ENCODE data around the gene ELL.

The ELL gene

DNA sequence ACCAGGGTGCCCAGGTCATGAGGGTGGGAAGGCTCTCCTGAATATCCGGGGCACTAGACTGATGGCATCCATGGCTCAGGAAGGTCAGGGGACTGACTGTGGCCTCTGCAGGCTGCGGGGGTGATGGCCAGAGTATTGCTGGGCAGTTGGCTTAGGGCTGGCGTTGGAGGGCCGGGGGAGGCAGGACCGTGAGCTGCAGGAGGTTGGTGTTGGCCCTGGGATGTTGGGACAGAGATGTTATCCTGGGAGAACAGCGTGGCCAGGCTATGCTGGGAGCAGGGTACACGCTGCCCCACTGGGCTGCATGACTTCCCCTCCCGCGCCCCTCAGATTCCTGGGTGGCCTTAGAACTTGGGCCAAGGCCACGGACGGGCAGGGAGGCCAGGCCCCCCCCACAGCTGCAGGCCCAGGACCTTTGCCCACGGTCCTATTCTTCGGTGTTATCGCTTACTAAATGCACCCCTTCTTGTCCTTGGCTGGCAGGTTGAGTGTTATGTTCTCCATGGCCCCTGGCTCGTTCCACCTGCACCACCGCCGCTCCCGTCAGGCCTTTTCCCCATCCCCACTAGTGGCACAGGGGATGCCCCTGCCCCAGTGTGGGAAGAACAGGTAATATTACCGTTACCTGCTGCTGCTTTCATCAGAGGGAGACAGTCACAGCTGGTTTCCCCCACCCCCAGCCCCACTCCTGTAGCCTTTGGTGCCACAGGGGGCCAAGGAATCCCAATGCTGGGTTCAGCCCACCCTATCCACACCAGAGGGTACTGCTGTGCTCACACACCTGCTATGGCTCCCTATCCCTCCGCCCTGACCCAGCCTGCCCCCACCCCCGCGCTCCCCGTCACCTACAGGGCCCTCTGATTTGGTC is 80.7 kb downstream of the ELL start:
- no peak for DNase-seq (ENCODE audit: low spot score)
- Mint-ChIP-seq H3K36me3 (ENCODE audit: low read depth) (peaks cover 18% of the 10 kb centered on the region), H3K27ac (peak overlapping the region; percentile 87), H3K4me1 (ENCODE audit: low read depth) (peaks cover 18% of the 10 kb centered on the region), H3K9me3 (peaks cover 5% of the 10 kb centered on the region), H3K4me3 (no peak overlapping the region), H3K27me3 (ENCODE audit: low read depth) (no peaks in the 10 kb centered on the region)

DNA sequence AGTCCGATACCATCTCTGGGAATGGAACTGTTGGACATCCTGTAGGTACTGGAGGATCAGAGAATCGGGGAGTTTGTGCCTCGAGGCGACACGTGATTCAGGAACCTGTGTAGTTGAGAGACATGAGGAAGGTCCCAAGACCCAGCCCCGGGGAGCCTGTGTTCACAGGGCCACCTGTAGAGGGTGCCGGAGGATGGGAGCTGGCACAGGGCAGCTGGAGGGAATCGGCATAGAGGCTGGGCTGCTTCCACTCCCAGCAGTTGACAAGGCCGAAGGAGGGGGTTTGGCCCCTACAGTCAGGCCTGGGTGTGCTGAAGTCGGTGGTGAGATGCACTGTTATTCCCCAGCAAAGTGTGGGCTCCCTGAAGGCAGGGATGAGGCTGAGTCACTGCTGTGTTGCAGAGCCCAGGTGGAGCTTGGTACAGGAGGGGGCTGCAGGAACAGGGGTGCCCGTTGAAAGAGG is 81.4 kb downstream of the ELL start:
- H3K4me1 Mint-ChIP-seq (ENCODE audit: low read depth) = peaks cover 18% of the 10 kb centered on the region
- H3K27me3 Mint-ChIP-seq (ENCODE audit: low read depth) = no peaks in the 10 kb centered on the region
- DNase-seq (ENCODE audit: low spot score) = no peak
- no peak overlapping the region for H3K4me3 Mint-ChIP-seq
- peaks cover 5% of the 10 kb centered on the region for H3K9me3 Mint-ChIP-seq
- peak overlapping the region; percentile 49 for H3K27ac Mint-ChIP-seq
- peaks cover 18% of the 10 kb centered on the region for H3K36me3 Mint-ChIP-seq (ENCODE audit: low read depth)

DNA sequence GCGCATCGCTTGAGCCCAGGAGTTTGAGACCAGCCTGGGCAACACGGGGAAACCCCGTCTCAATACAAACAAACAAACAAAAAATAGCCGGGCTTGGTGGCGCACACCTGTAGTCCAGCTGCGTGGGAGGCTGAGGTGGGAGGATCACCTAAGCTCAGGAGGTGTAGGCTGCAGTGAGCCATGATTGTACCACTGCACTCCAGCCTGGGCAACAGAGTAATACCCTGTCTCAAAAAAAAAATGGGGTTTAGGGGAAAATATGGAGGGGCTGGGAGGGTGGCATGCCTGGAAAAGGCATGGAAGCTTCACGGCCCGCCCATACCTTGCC is 82.0 kb downstream of the ELL start:
- Mint-ChIP-seq H3K27me3 (ENCODE audit: low read depth) (no peaks in the 10 kb centered on the region), H3K9me3 (peaks cover 5% of the 10 kb centered on the region), H3K4me3 (no peak overlapping the region), H3K36me3 (ENCODE audit: low read depth) (peaks cover 18% of the 10 kb centered on the region), H3K4me1 (ENCODE audit: low read depth) (peaks cover 18% of the 10 kb centered on the region), H3K27ac (no peak overlapping the region)
- no peak for DNase-seq (ENCODE audit: low spot score)

- Mint-ChIP-seq H3K4me3 (no peak overlapping the region), H3K27ac (no peak overlapping the region)
- no peak for DNase-seq (ENCODE audit: low spot score)
Measured at GRCh38 chr19:18439025-18439909, 82.6 kb downstream of the ELL start.

DNA sequence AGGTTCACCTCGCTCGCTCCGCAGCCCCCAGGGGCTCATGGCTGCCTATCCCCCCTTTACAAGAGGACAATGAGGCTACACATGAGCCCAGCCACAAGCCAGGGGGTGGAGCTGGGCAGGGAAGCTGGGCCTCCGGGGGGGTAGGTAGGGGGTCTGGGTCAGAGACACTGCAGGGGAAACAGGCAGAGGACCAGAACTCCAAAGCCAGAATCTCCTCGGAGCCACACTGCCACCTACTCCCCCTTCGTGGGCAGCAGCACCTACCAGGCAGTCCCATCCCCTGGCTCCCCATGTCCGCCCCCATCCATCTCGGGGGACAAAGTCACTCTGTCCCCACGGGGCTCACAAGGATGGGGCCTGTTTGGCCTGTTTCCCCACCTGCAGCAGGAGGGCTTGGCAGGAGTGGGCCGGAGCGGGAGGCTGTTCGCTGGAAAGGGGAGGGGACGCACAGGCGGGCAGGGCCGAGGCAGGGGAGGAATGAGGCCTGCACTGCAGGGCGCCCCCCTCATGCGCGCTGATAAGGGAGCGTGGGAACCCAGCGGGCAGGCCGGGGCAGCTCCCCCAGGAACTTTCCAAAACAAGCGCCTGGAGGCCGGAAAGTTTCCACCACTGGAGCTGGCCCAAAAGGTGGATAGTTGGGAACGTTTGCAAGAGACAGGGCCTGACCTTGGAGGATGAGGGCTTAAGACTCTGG is 83.4 kb downstream of the ELL start:
- H3K27ac Mint-ChIP-seq = no peak overlapping the region
- peaks cover 5% of the 10 kb centered on the region for H3K9me3 Mint-ChIP-seq
- peaks cover 20% of the 10 kb centered on the region for H3K36me3 Mint-ChIP-seq (ENCODE audit: low read depth)
- no peak for DNase-seq (ENCODE audit: low spot score)
- H3K4me1 Mint-ChIP-seq (ENCODE audit: low read depth) = peaks cover 18% of the 10 kb centered on the region
- no peaks in the 10 kb centered on the region for H3K27me3 Mint-ChIP-seq (ENCODE audit: low read depth)
- no peak overlapping the region for H3K4me3 Mint-ChIP-seq

More at GRCh38 chr19:18439025-18439909, 82.6 kb downstream of the ELL start:
- peaks cover 23% of the 10 kb centered on the region for H3K36me3 Mint-ChIP-seq (ENCODE audit: low read depth)
- no peaks in the 10 kb centered on the region for H3K27me3 Mint-ChIP-seq (ENCODE audit: low read depth)
- peaks cover 18% of the 10 kb centered on the region for H3K4me1 Mint-ChIP-seq (ENCODE audit: low read depth)
- peaks cover 5% of the 10 kb centered on the region for H3K9me3 Mint-ChIP-seq

GRCh38 chr19:18437491-18438330 is 84.2 kb downstream of the ELL start, which contains the start of gene ISYNA1:
Gene ISYNA1, minus strand, starts transcription at chr19:18438133. Its CDS starts 154 bp downstream, at chr19:18437979.
- Mint-ChIP-seq H3K36me3 (ENCODE audit: low read depth) (peaks cover 16% of the 10 kb centered on the region), H3K4me1 (ENCODE audit: low read depth) (peaks cover 18% of the 10 kb centered on the region), H3K4me3 (peak within 1 kb of the TSS; percentile 59), H3K27me3 (ENCODE audit: low read depth) (no peaks in the 10 kb centered on the region), H3K27ac (no peak within 1 kb of the TSS), H3K9me3 (peaks cover 5% of the 10 kb centered on the region)
- DNase-seq (ENCODE audit: low spot score) = peak; percentile 42

GRCh38 chr19:18436671-18437490 is 85.0 kb downstream of the ELL start:
- no peaks in the 10 kb centered on the region for H3K27me3 Mint-ChIP-seq (ENCODE audit: low read depth)
- peaks cover 13% of the 10 kb centered on the region for H3K4me1 Mint-ChIP-seq (ENCODE audit: low read depth)
- peak overlapping the region; percentile 74 for H3K4me3 Mint-ChIP-seq
- peak overlapping the region; percentile 26 for H3K27ac Mint-ChIP-seq
- H3K9me3 Mint-ChIP-seq = no peaks in the 10 kb centered on the region
- peak; percentile 66 for DNase-seq (ENCODE audit: low spot score)
- H3K36me3 Mint-ChIP-seq (ENCODE audit: low read depth) = peaks cover 15% of the 10 kb centered on the region

GRCh38 chr19:18435842-18436670 is 85.8 kb downstream of the ELL start:
- Mint-ChIP-seq H3K4me3 (peak overlapping the region; percentile 74), H3K27ac (peak overlapping the region; percentile 26), H3K4me1 (ENCODE audit: low read depth) (peaks cover 8% of the 10 kb centered on the region), H3K27me3 (ENCODE audit: low read depth) (no peaks in the 10 kb centered on the region), H3K36me3 (ENCODE audit: low read depth) (peaks cover 15% of the 10 kb centered on the region), H3K9me3 (no peaks in the 10 kb centered on the region)
- no peak for DNase-seq (ENCODE audit: low spot score)

DNA sequence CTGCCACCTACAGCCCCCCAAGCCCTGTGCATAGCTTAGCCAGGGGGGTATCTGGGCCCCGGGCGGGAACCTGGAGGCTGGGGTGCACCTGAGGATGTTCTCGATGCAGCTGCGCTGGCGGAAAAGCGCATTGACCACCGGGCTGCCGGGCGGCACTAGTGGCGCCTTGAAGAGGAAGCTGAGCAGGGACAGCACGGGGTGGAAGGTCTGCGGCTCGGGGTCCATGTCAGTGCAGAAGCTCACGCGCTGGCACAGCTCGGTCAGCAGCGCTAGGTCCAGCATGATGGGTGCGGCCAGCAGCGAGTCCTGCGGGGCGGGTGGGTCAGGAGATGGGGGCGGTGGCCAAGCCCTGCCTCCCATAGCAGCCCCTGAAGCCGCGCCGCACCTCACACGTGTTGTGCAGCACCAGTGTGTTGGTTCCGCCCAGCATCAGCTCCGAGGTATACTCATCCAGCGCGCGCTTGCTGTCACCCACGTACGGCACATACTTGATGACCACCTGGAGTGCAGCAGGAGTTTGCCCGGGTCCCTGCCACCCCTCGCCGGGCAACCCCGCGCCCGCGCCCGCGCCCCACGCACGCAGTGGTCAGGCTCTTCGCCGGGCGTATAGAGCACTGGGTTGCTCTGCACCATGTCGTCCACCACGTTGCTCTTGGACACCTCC is 86.6 kb downstream of the ELL start:
- Mint-ChIP-seq H3K27me3 (ENCODE audit: low read depth) (no peaks in the 10 kb centered on the region), H3K9me3 (no peaks in the 10 kb centered on the region), H3K4me3 (peak overlapping the region; percentile 7), H3K4me1 (ENCODE audit: low read depth) (peaks cover 8% of the 10 kb centered on the region), H3K27ac (no peak overlapping the region), H3K36me3 (ENCODE audit: low read depth) (peaks cover 12% of the 10 kb centered on the region)
- no peak for DNase-seq (ENCODE audit: low spot score)

GRCh38 chr19:18434411-18435175 is 87.3 kb downstream of the ELL start:
- no peaks in the 10 kb centered on the region for H3K27me3 Mint-ChIP-seq (ENCODE audit: low read depth)
- peaks cover 15% of the 10 kb centered on the region for H3K36me3 Mint-ChIP-seq (ENCODE audit: low read depth)
- DNase-seq (ENCODE audit: low spot score) = no peak
- peak overlapping the region; percentile 12 for H3K4me3 Mint-ChIP-seq
- H3K27ac Mint-ChIP-seq = no peak overlapping the region
- peaks cover 11% of the 10 kb centered on the region for H3K4me1 Mint-ChIP-seq (ENCODE audit: low read depth)
- H3K9me3 Mint-ChIP-seq = no peaks in the 10 kb centered on the region

Data from T-helper 2 cell treated with Interferon-gamma antibody and Interleukin-4, amounts not matched to agents 5 μg/mL and 100 μg/mL, for 36 hours (primary cell).